Ovary (tissue), 9 donors: ENCODE data around the gene ARSD. TPM values are rescaled to one million over a fixed set of nuclear protein-coding genes. Genes with fewer than 3 reads are reported as not detected.

Experiments used
- DNase-seq, 5 donors: peaks; one replicate each; pipeline ENCODE4 v3.0.0-alpha.2; 2019 to 2020
- H3K27ac ChIP-seq, 2 donors: fragments of 200-600 bp; one replicate each; pipeline versions ENCODE4 v1.5.1 to v1.8.0; 2019 to 2022
- H3K27me3 ChIP-seq: fragments of 200-600 bp; one replicate; pipeline ENCODE4 v1.8.0; 2022
- H3K36me3 ChIP-seq: fragments of 200-600 bp; sonication (generic); one replicate; pipeline ENCODE4 v1.5.1; 2019
- H3K4me1 ChIP-seq: one replicate; pipeline ENCODE4 v1.8.1; 2013; ENCODE audit warnings: mild to moderate bottlenecking, moderate library complexity; ENCODE audit not compliant: insufficient read depth
- H3K4me3 ChIP-seq: fragments of 200-600 bp; sonication (generic); one replicate; pipeline ENCODE4 v1.5.1; 2017
- H3K9me3 ChIP-seq, 2 donors: fragments of 200-600 bp in 1 of 2; sonication (generic) in 1 of 2; one replicate each; pipeline versions ENCODE4 v1.5.1 to v1.8.1; 2013 to 2019; ENCODE audit warnings: mild to moderate bottlenecking in 1 of 2, moderate library complexity in 1 of 2
- EP300 ChIP-seq: sonication (generic); formaldehyde crosslinking; IDR thresholded peaks from one replicate; pipeline ENCODE4 v1.6.1; 2017; ENCODE audit warnings: antibody characterized with exemption
- POLR2A ChIP-seq: fragments of 450-650 bp; IDR thresholded peaks from one replicate; pipeline ENCODE4 v1.6.1; 2017; ENCODE audit warnings: antibody characterized with exemption, mild to moderate bottlenecking, moderate library complexity
- WGBS, 3 donors: extraction: QIAGEN DNeasy Blood & Tissue Kit in 1 of 3; methylation state at CpG; one replicate each; pipeline versions ENCODE4 v1.1.5 to v1.1.7; 2013 to 2017; 5-methylcytosine and 5-hydroxymethylcytosine counted together
- intact Hi-C, 4 donors: fragments of 100-400 bp; cut with DNase I; formaldehyde crosslinking; loops; one replicate each; pipeline versions ENCODE4 v1.11.0 to v1.15.1; 2022 to 2023
- polyA plus RNA-seq, 2 donors: library from polyadenylated mRNA; stranded (reverse); fragments of 200-250 nt in 1 of 2; fragments of 350-450 nt in 1 of 2; fragmentation: Illumina TruSeq in 1 of 2; extraction: RNeasy Lipid Tissue Mini Kit (QIAGEN cat#74804) in 1 of 2; gene quantifications; one replicate each; pipeline ENCODE4 v1.2.3, GENCODE V29; 2013 to 2014
- total RNA-seq, 7 donors: library from RNA; depleted of rRNA in 2 of 7; stranded (reverse); fragments of >200 nt in 2 of 7; fragmentation: NEBNext Ultra II Directional in 3 of 7; extraction: Animal tissue kit (Norgen Biotek cat#: 25700) in 3 of 7; gene quantifications; one replicate each; pipeline versions ENCODE4 v1.1.0 to v1.2.4, GENCODE V29; 2016 to 2023
- TF ChIP-seq, protein P1 (sequence below), 3 donors: fragments of 450-650 bp in 2 of 3; fragments of 200-600 bp in 1 of 3; IDR thresholded peaks; one replicate each; pipeline versions ENCODE4 v1.5.1 to v1.8.0; 2016 to 2022; ENCODE audit warnings: antibody characterized with exemption in 3 of 3, mild to moderate bottlenecking in 1 of 3
- donor health status: DM: no; HTN: no; CAD: no; lungs with moderate emphysema.
- donor health status: DM: no; HTN: no; CAD: no.
- donor health status: Bipolar disorder and iron deficiency.
- donor health status: DM: yes; HTN: yes; CAD: no.
- donor health status: DM: no; HTN: no; CAD: no.
- donor health status: DM: yes; HTN: yes; CAD: no.

The ARSD gene
- total and polyA plus RNA-seq, 9 donors = 19.7 to 46.7 (median 41.4) TPM

DNA sequence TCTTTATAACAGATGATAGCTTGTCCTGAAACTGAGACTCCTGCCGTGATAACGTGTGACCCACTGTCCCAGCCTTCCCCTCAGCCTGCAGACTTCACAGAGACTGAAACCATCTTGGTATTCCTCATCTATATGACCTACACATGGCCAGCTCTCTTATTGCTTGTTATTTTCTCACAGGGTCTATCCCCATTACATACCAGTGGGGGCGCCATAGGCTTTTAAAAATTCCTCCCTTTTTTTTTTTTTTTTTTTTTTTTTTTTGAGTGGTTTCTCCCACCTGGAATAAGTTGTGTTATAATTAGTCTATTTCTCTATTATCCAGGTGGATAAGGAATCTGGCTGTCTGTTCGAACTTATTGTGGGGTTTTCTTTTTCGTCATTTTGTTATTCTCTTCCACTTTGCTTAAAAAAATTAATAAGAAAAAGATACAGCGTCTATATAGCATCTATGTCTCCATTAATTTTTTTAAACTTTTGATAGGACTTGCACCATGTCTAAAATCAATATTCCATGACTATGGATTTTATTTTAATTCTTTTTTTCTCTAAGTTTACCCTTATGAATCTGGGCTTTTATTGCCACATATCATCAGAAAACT lies 53.2 kb downstream of the ARSD start:
- Histone ChIP-seq H3K36me3 (no peaks in the 10 kb centered on the region), H3K9me3 (no peaks in the 10 kb centered on the region), H3K4me1 (no peaks in the 10 kb centered on the region), H3K27ac (no peak overlapping the region), H3K4me3 (no peak overlapping the region), H3K27me3 (no peaks in the 10 kb centered on the region)
- WGBS, 3 donors = 78 to 79% (median 79%) methylated on average over 6 of the region's 6 CpGs
- DNase-seq = no peak
- intact Hi-C loops = no loop called here
- TF ChIP-seq, protein P1, sequence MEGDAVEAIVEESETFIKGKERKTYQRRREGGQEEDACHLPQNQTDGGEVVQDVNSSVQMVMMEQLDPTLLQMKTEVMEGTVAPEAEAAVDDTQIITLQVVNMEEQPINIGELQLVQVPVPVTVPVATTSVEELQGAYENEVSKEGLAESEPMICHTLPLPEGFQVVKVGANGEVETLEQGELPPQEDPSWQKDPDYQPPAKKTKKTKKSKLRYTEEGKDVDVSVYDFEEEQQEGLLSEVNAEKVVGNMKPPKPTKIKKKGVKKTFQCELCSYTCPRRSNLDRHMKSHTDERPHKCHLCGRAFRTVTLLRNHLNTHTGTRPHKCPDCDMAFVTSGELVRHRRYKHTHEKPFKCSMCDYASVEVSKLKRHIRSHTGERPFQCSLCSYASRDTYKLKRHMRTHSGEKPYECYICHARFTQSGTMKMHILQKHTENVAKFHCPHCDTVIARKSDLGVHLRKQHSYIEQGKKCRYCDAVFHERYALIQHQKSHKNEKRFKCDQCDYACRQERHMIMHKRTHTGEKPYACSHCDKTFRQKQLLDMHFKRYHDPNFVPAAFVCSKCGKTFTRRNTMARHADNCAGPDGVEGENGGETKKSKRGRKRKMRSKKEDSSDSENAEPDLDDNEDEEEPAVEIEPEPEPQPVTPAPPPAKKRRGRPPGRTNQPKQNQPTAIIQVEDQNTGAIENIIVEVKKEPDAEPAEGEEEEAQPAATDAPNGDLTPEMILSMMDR (IDR thresholded peaks at IDR 0.05) = no peak
- TF ChIP-seq EP300 = no peak
- TF ChIP-seq POLR2A = no peak

DNA sequence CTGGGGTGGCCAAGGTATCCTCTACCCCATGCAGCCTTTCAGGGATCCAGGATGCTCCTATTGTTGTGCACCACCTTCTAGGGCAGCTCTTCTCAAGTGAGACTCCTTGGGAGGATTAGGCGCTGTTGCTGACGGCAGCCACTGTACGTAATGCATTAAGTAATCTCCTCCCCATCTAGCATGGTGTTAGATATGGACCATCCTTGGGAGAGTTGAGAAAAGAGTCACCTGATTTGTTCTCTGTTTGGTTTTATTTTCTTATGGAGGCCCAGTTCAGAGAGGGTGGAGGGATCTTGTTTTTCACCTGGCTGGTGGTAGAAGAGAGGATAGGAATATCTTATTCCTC lies 54.0 kb downstream of the ARSD start:
- Histone ChIP-seq H3K27me3 (no peaks in the 10 kb centered on the region), H3K36me3 (no peaks in the 10 kb centered on the region), H3K27ac (no peak overlapping the region), H3K9me3 (no peaks in the 10 kb centered on the region), H3K4me3 (no peak overlapping the region), H3K4me1 (no peaks in the 10 kb centered on the region)
- intact Hi-C loops = no loop called here
- WGBS, 3 donors = 94 to 97% (median 95%) methylated on average over 3 of the region's 3 CpGs
- DNase-seq = no peak
- TF ChIP-seq POLR2A = no peak
- TF ChIP-seq, protein P1 (IDR thresholded peaks at IDR 0.05) = no peak
- no peak for TF ChIP-seq EP300

DNA sequence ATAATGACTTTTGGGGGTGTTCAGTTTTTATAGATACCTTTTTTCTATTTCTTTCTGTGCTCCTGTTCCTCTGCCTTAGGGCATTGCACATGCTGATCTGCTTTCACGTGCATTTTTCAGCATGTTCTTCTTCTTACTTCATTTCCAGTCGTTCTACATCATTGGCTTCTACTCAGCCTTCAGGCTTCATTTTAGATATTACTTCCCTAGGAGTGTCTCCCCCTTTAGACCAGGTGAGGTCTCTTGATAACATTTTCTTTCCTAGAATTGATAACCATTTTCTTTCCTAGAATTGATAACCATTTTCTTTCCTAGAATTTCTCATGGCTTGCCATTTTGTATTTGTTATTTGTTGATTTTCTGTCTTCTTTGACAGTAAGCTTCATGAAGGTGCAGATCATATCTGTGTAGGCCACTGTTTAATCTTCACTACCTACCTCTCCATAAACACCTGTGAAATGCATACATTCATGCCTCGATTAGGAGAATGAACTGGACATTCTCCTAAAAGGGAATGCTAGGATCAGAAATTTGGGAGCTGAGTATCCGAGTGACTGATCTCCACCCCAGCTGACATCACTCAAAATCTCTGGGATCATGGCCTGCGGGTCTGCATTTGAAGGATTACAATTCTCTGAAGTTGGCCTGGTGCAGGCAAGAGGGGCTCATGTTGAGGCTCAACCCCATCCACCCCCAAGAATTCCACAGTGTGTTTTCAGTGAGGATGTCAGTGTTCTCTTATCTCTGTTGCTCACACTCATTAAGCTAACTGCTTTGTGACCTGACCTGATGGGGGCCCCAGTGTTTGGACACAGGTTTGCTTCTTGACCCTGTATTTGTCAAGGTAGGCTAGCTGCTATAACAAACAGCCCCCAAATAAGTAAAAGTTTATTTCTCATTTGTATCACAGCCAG lies 54.7 kb downstream of the ARSD start:
- no peak for DNase-seq
- Histone ChIP-seq H3K4me3 (no peak overlapping the region), H3K4me1 (no peaks in the 10 kb centered on the region), H3K27ac (no peak overlapping the region), H3K9me3 (no peaks in the 10 kb centered on the region), H3K27me3 (no peaks in the 10 kb centered on the region), H3K36me3 (no peaks in the 10 kb centered on the region)
- 88 to 94% (median 89%) methylated on average over 5 of the region's 5 CpGs for WGBS, 3 donors
- intact Hi-C loops = no loop called here
- no peak for TF ChIP-seq POLR2A
- TF ChIP-seq, protein P1 (IDR thresholded peaks at IDR 0.05) = no peak

DNA sequence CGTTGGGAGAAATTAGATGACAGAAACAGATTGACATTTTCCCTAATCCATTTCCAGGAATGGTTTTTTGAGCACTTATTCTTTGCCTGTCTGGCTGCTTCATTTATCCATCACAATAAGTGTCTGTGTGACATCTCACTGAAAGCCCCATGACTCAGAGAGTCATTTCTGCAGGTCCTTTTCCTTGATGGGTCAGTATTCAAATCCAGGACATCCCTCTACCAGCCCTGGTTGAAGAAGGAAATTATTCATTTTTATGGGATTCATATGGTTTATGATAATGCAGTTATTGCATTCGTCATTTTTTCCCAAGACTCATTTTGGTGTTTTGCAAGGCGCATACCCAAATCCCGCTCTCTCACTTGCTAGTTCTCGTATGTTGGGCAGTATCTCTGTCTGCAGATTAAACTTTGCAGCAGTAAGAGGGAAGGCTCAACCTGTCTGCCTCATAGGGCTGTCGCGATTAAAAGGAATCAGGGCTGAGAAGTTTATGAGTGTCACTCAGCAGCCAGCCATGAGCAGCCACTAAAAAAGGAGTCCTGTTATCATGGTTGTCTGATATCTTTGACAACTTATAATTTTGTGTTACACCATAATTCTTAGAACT lies 56.4 kb downstream of the ARSD start:
- WGBS, 3 donors = 79 to 90% (median 86%) methylated on average over 7 of the region's 7 CpGs

More for the DNA sequence above, 56.4 kb downstream of the ARSD start:
- no peak for DNase-seq
- no peak overlapping the region for H3K27ac ChIP-seq
- H3K4me1 ChIP-seq = no peaks in the 10 kb centered on the region
- TF ChIP-seq POLR2A (no peak), EP300 (no peak)
- TF ChIP-seq, protein P1 (IDR thresholded peaks at IDR 0.05) = no peak
- intact Hi-C loops = no loop called here
- H3K27me3 ChIP-seq = no peaks in the 10 kb centered on the region
- H3K9me3 ChIP-seq = no peaks in the 10 kb centered on the region
- no peaks in the 10 kb centered on the region for H3K36me3 ChIP-seq
- H3K4me3 ChIP-seq = no peak overlapping the region
